ENCODE results near the gene IFNG. TPM values are rescaled to one million over a fixed set of nuclear protein-coding genes. Genes with fewer than 3 reads are reported as not detected.
"Not testable (repeated sequence)": the region's sequence is repeated elsewhere in the genome, so short reads cannot be mapped to it uniquely, and the experiment has no call there.

The IFNG gene
- total and polyA plus RNA-seq, 2 donors = not detected

GRCh38 chr12:68178184-68178583, 18.6 kb upstream of the IFNG start:
- Histone ChIP-seq H3K4me3 (ENCODE audit: low read depth, low read length) (no peak overlapping the region), H3K4me1 (ENCODE audit: insufficient read depth) (no peaks in the 10 kb centered on the region), H3K36me3 (ENCODE audit: insufficient read depth) (no peaks in the 10 kb centered on the region), H3K27ac (ENCODE audit: low read depth) (no peak overlapping the region)
- no peak for DNase-seq (ENCODE audit: extremely low spot score)

GRCh38 chr12:68177562-68177961, 18.0 kb upstream of the IFNG start:
- H3K36me3 ChIP-seq (ENCODE audit: insufficient read depth) = no peaks in the 10 kb centered on the region
- no peak overlapping the region for H3K4me3 ChIP-seq (ENCODE audit: low read depth, low read length)
- H3K27ac ChIP-seq (ENCODE audit: low read depth) = no peak overlapping the region
- H3K4me1 ChIP-seq (ENCODE audit: insufficient read depth) = no peaks in the 10 kb centered on the region
- no peak for DNase-seq (ENCODE audit: extremely low spot score)
- WGBS = 91% methylated on average over 2 of the region's 2 CpGs

GRCh38 chr12:68176257-68176656, 16.7 kb upstream of the IFNG start:
- DNase-seq (ENCODE audit: extremely low spot score) = no peak
- Histone ChIP-seq H3K4me1 (ENCODE audit: insufficient read depth) (no peaks in the 10 kb centered on the region), H3K27ac (ENCODE audit: low read depth) (no peak overlapping the region), H3K4me3 (ENCODE audit: low read depth, low read length) (no peak overlapping the region), H3K36me3 (ENCODE audit: insufficient read depth) (no peaks in the 10 kb centered on the region)

GRCh38 chr12:68175557-68176061, 16.1 kb upstream of the IFNG start:
- DNase-seq (ENCODE audit: extremely low spot score) = no peak
- no peak overlapping the region for H3K27ac ChIP-seq (ENCODE audit: low read depth)
- no peaks in the 10 kb centered on the region for H3K36me3 ChIP-seq (ENCODE audit: insufficient read depth)
- H3K4me3 ChIP-seq (ENCODE audit: low read depth, low read length) = no peak overlapping the region
- H3K4me1 ChIP-seq (ENCODE audit: insufficient read depth) = no peaks in the 10 kb centered on the region
- 63% methylated on average over 4 of the region's 4 CpGs for WGBS

- not testable (repeated sequence) for H3K27ac ChIP-seq (ENCODE audit: low read depth); DNase-seq (ENCODE audit: extremely low spot score); H3K4me3 ChIP-seq (ENCODE audit: low read depth, low read length); H3K4me1 ChIP-seq (ENCODE audit: insufficient read depth); H3K36me3 ChIP-seq (ENCODE audit: insufficient read depth)
- WGBS = 94% methylated on average over 3 of the region's 3 CpGs
Measured at GRCh38 chr12:68174761-68175160, 15.2 kb upstream of the IFNG start.

- Histone ChIP-seq H3K4me1 (ENCODE audit: insufficient read depth) (no peaks in the 10 kb centered on the region), H3K27ac (ENCODE audit: low read depth) (no peak overlapping the region), H3K36me3 (ENCODE audit: insufficient read depth) (no peaks in the 10 kb centered on the region), H3K4me3 (ENCODE audit: low read depth, low read length) (no peak overlapping the region)
- no peak for DNase-seq (ENCODE audit: extremely low spot score)
Measured at GRCh38 chr12:68173792-68174191, 14.3 kb upstream of the IFNG start.

GRCh38 chr12:68170726-68171125, 11.2 kb upstream of the IFNG start:
- Histone ChIP-seq H3K27ac (ENCODE audit: low read depth) (no peak overlapping the region), H3K36me3 (ENCODE audit: insufficient read depth) (no peaks in the 10 kb centered on the region), H3K4me1 (ENCODE audit: insufficient read depth) (no peaks in the 10 kb centered on the region), H3K4me3 (ENCODE audit: low read depth, low read length) (no peak overlapping the region)
- WGBS = 89% methylated on average over 2 of the region's 2 CpGs
- DNase-seq (ENCODE audit: extremely low spot score) = no peak

GRCh38 chr12:68169213-68169889, 9.8 kb upstream of the IFNG start:
- DNase-seq (ENCODE audit: extremely low spot score) = no peak
- 73% methylated on average over 1 of the region's 1 CpG for WGBS
- Histone ChIP-seq H3K4me3 (ENCODE audit: low read depth, low read length) (no peak overlapping the region), H3K36me3 (ENCODE audit: insufficient read depth) (no peaks in the 10 kb centered on the region), H3K27ac (ENCODE audit: low read depth) (no peak overlapping the region), H3K4me1 (ENCODE audit: insufficient read depth) (no peaks in the 10 kb centered on the region)

GRCh38 chr12:68166317-68166831, 6.8 kb upstream of the IFNG start:
- no peak overlapping the region for H3K4me3 ChIP-seq (ENCODE audit: low read depth, low read length)
- no peaks in the 10 kb centered on the region for H3K4me1 ChIP-seq (ENCODE audit: insufficient read depth)
- H3K36me3 ChIP-seq (ENCODE audit: insufficient read depth) = no peaks in the 10 kb centered on the region
- WGBS = 70% methylated on average over 5 of the region's 5 CpGs
- DNase-seq (ENCODE audit: extremely low spot score) = no peak
- no peak overlapping the region for H3K27ac ChIP-seq (ENCODE audit: low read depth)

- no peak overlapping the region for H3K27ac ChIP-seq (ENCODE audit: low read depth)
- H3K4me1 ChIP-seq (ENCODE audit: insufficient read depth) = no peaks in the 10 kb centered on the region
- no peak overlapping the region for H3K4me3 ChIP-seq (ENCODE audit: low read depth, low read length)
- no peak for DNase-seq (ENCODE audit: extremely low spot score)
- WGBS = 90% methylated on average over 4 of the region's 4 CpGs
- no peaks in the 10 kb centered on the region for H3K36me3 ChIP-seq (ENCODE audit: insufficient read depth)
Measured at GRCh38 chr12:68163560-68164081, 4.1 kb upstream of the IFNG start.

- no peaks in the 10 kb centered on the region for H3K4me1 ChIP-seq (ENCODE audit: insufficient read depth)
- WGBS = 89% methylated on average over 2 of the region's 2 CpGs
- DNase-seq (ENCODE audit: extremely low spot score) = no peak
Measured at GRCh38 chr12:68162374-68162773, 2.8 kb upstream of the IFNG start.

GRCh38 chr12:68158432-68158831, 1.1 kb downstream of the IFNG start:
- no peaks in the 10 kb centered on the region for H3K4me1 ChIP-seq (ENCODE audit: insufficient read depth)
- DNase-seq (ENCODE audit: extremely low spot score) = no peak
- WGBS = 55% methylated on average over 2 of the region's 2 CpGs
- H3K27ac ChIP-seq (ENCODE audit: low read depth) = no peak overlapping the region
- H3K4me3 ChIP-seq (ENCODE audit: low read depth, low read length) = no peak overlapping the region
- no peaks in the 10 kb centered on the region for H3K36me3 ChIP-seq (ENCODE audit: insufficient read depth)

More at GRCh38 chr12:68162374-68162773, 2.8 kb upstream of the IFNG start:
- H3K36me3 ChIP-seq (ENCODE audit: insufficient read depth) = no peaks in the 10 kb centered on the region
- no peak overlapping the region for H3K4me3 ChIP-seq (ENCODE audit: low read depth, low read length)
- no peak overlapping the region for H3K27ac ChIP-seq (ENCODE audit: low read depth)

- no peak for DNase-seq (ENCODE audit: extremely low spot score)
- WGBS = 72% methylated on average over 4 of the region's 4 CpGs
- no peak overlapping the region for H3K4me3 ChIP-seq (ENCODE audit: low read depth, low read length)
- no peaks in the 10 kb centered on the region for H3K4me1 ChIP-seq (ENCODE audit: insufficient read depth)
- H3K27ac ChIP-seq (ENCODE audit: low read depth) = no peak overlapping the region
- H3K36me3 ChIP-seq (ENCODE audit: insufficient read depth) = no peaks in the 10 kb centered on the region
Measured at GRCh38 chr12:68157380-68157779, 2.2 kb downstream of the IFNG start.

- Histone ChIP-seq H3K4me3 (ENCODE audit: low read depth, low read length) (no peak overlapping the region), H3K27ac (ENCODE audit: low read depth) (no peak overlapping the region), H3K36me3 (ENCODE audit: insufficient read depth) (no peaks in the 10 kb centered on the region), H3K4me1 (ENCODE audit: insufficient read depth) (no peaks in the 10 kb centered on the region)
- no peak for DNase-seq (ENCODE audit: extremely low spot score)
- 69% methylated on average over 1 of the region's 1 CpG for WGBS
Measured at GRCh38 chr12:68156636-68157035, 2.9 kb downstream of the IFNG start.
